ENCODE results near the gene THSD7A.
"Not testable (repeated sequence)": the region's sequence is repeated elsewhere in the genome, so short reads cannot be mapped to it uniquely, and the experiment has no call there.

Gene THSD7A

DNA sequence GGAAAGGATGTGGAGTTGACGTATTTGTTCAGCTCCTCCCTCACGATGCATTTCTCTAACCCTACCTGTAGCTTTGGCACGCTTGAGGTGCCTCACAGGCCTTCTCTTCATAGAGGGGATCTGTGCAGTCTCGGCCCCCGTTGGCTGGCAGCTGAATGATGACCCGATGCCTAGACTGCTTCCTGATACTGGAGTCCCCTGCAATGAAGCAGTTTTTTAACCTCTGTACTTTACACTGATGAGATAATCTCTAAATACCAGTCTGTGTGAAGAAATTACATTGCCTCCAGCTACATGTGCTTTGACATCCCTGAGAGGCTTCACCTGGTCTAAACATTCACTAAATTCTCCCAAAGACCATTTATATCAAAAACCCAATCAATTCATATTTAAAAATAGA is 370.1 kb downstream of the THSD7A start:
- H3K27ac Mint-ChIP-seq: no peak overlapping the region
- no peaks in the 10 kb centered on the region for H3K27me3 Mint-ChIP-seq
- no peaks in the 10 kb centered on the region for H3K4me1 Mint-ChIP-seq (ENCODE audit: low read depth)
- no peak overlapping the region for H3K4me3 Mint-ChIP-seq
- H3K36me3 Mint-ChIP-seq (ENCODE audit: low read depth): no peaks in the 10 kb centered on the region
- no peaks in the 10 kb centered on the region for H3K9me3 Mint-ChIP-seq

DNA sequence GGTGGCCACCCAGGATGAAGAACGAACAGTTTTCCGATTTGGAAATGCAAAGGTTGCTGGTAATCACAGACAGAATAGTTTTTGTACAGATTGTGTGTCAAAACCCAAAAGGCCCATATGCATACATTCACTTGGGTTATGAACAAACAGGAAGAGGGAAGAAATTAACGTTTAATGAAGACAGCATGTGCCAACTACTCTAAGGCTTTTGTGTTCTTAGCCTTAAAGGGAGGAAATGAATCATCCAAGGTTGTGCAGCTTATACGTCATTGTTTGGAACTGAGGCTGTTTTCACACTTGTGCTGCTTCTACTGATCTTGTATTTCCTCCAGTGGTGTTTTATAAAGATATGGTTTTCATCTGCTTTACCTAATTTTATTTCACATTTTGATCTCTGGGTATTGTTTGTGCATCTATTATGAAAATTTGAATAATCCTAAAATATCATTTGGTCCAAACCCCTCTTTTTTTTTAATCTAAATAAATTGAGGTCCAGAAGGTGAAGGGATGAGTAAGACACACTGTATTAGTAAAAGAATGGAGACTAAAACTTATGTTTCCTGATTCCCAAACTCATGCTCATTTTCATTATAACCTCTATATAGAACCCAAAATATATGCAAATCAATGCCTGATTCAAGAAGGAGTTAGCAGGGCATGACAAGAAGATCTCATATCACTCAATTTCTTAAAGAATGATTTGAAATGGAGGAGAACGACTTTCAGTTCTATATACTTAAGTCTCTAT is 373.1 kb downstream of the THSD7A start:
- Mint-ChIP-seq H3K27ac (no peak overlapping the region), H3K27me3 (no peaks in the 10 kb centered on the region), H3K4me3 (no peak overlapping the region), H3K4me1 (ENCODE audit: low read depth) (no peaks in the 10 kb centered on the region), H3K36me3 (ENCODE audit: low read depth) (no peaks in the 10 kb centered on the region), H3K9me3 (no peaks in the 10 kb centered on the region)

DNA sequence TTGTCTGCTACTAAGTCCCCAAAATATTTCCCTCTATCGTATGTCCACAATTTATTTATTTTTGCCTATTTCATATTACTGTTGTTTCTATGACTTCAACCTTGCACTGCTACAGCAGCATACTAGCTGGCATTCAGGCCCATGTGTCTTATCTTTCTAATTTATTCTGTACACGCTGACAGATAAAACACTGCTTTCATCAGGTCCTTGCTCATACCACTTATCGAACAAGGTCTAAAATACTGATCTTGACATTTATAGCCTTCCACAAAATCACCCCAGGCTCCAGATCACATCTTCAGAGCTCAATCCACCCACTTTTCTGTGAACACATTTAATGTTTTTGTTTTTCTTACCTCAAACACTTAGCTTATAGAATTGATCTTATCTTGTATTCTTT is 374.6 kb downstream of the THSD7A start:
- Mint-ChIP-seq H3K9me3 (no peaks in the 10 kb centered on the region), H3K27ac (no peak overlapping the region), H3K4me3 (no peak overlapping the region), H3K36me3 (ENCODE audit: low read depth) (no peaks in the 10 kb centered on the region), H3K4me1 (ENCODE audit: low read depth) (no peaks in the 10 kb centered on the region), H3K27me3 (no peaks in the 10 kb centered on the region)

DNA sequence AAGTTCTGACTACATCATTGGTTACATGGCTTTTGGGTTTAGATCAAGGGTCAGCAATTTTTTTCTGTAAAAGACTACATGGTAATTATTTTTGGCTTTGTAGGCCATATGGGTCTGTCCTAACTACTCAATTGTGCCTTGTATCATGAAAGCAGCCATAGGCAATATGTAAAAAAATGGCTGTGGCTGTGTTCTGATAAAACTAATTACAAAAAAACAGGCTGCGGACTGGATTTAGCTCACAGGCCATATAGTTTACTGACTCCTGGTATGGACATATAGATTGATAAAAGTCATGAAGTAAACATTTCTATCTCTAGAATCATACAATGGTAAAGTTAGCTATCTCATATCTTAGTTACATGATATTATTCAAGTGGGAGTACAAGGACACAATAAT is 375.4 kb downstream of the THSD7A start:
- Mint-ChIP-seq H3K27me3 (no peaks in the 10 kb centered on the region), H3K27ac (no peak overlapping the region), H3K9me3 (no peaks in the 10 kb centered on the region), H3K4me1 (ENCODE audit: low read depth) (no peaks in the 10 kb centered on the region), H3K4me3 (no peak overlapping the region), H3K36me3 (ENCODE audit: low read depth) (no peaks in the 10 kb centered on the region)

DNA sequence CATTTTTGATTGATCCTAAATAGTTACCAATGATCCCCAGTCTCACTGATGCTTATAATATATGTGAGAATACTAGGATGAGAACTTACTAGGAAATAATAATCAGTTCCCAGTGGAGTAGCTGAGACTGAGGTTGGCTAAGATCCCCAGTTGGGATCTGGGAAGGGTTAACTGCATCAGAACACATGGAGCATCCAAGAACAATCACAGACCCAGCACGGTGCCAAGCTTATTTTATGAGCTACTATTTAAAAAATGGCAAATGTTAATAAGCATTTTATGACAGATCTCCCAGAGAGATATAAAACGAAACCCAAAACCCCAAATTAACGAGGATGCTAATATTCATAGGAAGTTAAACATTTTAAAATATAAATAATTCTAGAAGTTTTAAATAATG is 379.5 kb downstream of the THSD7A start:
- Mint-ChIP-seq H3K36me3 (ENCODE audit: low read depth) (no peaks in the 10 kb centered on the region), H3K27me3 (no peaks in the 10 kb centered on the region), H3K4me1 (ENCODE audit: low read depth) (no peaks in the 10 kb centered on the region), H3K9me3 (no peaks in the 10 kb centered on the region), H3K4me3 (no peak overlapping the region), H3K27ac (no peak overlapping the region)

DNA sequence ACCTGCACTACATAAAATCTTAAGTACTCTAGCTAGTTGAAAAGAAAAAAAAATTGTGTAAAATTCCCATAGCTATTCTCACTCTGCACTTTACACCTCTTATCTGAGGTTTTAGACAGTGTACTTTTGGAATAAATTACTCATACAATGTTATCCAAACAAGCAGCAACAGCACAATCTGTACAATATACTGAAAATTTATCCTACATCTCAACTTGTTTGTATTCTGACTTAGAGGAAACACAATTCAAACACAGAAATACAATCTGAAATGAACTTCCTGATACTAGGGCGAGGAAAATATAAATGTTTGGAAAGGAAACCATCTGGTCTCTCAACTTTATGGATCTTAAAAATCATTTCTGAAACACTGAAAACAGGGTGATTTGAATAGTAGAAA is 381.7 kb downstream of the THSD7A start:
- no peak overlapping the region for H3K4me3 Mint-ChIP-seq
- no peak overlapping the region for H3K27ac Mint-ChIP-seq
- H3K4me1 Mint-ChIP-seq (ENCODE audit: low read depth): no peaks in the 10 kb centered on the region
- H3K27me3 Mint-ChIP-seq: no peaks in the 10 kb centered on the region
- H3K36me3 Mint-ChIP-seq (ENCODE audit: low read depth): no peaks in the 10 kb centered on the region
- no peaks in the 10 kb centered on the region for H3K9me3 Mint-ChIP-seq

DNA sequence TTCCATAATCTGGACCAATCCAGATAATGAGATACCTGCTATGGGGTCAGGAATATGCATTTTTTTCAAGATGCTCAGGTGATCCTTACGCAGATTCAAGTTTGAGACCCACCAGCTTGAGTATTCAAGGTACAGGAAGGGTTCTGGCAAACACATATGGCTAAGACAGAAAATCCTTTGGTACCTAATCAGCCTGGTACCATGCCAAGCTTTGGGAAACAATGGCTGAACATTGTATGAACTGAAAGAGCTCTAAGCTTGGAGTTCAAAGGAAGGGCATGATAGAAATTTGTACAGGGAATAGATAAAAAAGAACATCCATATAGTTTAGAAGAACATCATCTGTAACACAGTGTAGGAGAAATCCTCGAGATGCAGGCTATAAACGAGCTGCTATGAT is 382.7 kb downstream of the THSD7A start:
- no peaks in the 10 kb centered on the region for H3K9me3 Mint-ChIP-seq
- no peak overlapping the region for H3K4me3 Mint-ChIP-seq
- no peaks in the 10 kb centered on the region for H3K36me3 Mint-ChIP-seq (ENCODE audit: low read depth)
- H3K4me1 Mint-ChIP-seq (ENCODE audit: low read depth): no peaks in the 10 kb centered on the region
- H3K27ac Mint-ChIP-seq: no peak overlapping the region
- H3K27me3 Mint-ChIP-seq: no peaks in the 10 kb centered on the region

DNA sequence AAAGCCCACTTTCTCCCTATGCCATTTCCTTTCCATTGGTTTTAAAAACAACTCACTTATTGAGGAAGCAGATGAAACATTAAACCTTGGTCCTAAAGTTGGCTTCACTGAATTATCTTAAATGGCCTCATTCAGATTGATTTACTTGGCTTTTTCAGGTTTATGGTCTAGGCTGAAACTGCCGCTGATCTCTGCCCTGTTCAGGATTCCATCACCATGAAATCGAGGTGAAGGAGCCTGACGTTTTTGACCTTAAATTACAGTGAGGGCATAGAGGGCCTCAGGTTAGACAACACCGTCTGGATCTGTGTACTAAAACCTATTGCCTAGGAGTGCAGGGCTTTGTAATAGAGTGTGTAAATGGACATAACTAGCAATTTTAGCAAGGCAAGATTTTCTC is 383.7 kb downstream of the THSD7A start:
- Mint-ChIP-seq H3K9me3 (no peaks in the 10 kb centered on the region), H3K36me3 (ENCODE audit: low read depth) (no peaks in the 10 kb centered on the region), H3K27me3 (no peaks in the 10 kb centered on the region), H3K4me1 (ENCODE audit: low read depth) (no peaks in the 10 kb centered on the region), H3K4me3 (no peak overlapping the region), H3K27ac (no peak overlapping the region)

DNA sequence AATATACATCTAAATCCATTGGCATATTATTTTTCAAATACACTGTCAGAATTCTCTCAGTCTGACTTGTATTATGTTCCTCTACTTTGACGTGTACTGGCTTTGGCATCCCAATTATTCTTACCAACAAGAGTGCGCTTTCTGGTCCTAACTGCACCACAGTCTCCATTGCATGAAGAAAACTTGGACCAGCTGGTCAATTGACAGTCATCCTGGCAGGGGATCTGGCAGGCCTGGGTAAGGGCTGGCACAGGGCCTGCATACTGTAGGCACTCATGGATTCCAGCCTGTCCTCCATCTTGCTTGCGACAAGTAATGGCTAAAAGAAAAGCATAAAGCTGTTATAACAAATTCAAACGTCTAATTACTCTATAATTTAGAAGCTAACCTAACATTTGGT is 384.9 kb downstream of the THSD7A start:
- H3K4me1 Mint-ChIP-seq (ENCODE audit: low read depth): no peaks in the 10 kb centered on the region
- no peaks in the 10 kb centered on the region for H3K9me3 Mint-ChIP-seq
- H3K27ac Mint-ChIP-seq: no peak overlapping the region
- H3K27me3 Mint-ChIP-seq: no peaks in the 10 kb centered on the region
- no peak overlapping the region for H3K4me3 Mint-ChIP-seq
- H3K36me3 Mint-ChIP-seq (ENCODE audit: low read depth): no peaks in the 10 kb centered on the region

DNA sequence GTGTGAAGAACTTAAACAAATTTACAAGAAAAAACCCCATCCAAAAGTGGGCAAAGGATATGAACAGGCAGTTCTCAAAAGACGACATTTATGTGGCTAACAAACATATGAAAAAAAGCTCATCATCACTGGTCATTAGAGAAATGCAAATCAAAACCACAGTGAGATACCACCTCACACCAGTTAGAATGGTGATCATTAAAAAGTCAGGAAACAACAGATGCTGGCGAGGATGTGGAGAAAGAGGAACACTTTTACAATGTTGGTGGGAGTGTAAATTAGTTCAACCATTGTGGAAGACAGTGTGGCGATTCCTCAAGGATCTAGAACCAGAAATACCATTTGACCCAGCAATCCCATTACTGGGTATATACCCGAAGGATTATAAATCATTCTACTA is 388.1 kb downstream of the THSD7A start:
- H3K4me1 Mint-ChIP-seq (ENCODE audit: low read depth); H3K4me3 Mint-ChIP-seq; H3K9me3 Mint-ChIP-seq; H3K36me3 Mint-ChIP-seq (ENCODE audit: low read depth); H3K27me3 Mint-ChIP-seq; H3K27ac Mint-ChIP-seq: not testable (repeated sequence)

DNA sequence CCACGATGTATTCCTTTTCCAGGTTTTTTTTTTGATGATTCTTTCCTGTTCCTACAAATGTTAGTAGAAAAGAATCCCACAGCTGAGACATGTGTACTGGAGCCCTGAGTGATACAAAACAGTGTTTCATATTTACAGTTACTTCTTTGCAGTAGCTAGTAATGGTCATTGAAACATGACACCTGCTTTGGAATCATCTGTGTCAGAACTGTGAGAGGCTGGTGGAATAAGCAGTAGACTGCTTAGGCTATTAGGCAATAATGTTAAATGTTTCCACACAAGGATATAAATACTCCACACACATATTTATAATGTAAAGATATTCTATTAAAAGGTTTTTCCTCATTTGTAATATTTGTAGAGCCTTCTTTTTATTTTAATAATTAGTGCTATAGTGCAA is 394.0 kb downstream of the THSD7A start:
- H3K27me3 Mint-ChIP-seq: no peaks in the 10 kb centered on the region
- no peaks in the 10 kb centered on the region for H3K4me1 Mint-ChIP-seq (ENCODE audit: low read depth)
- no peak overlapping the region for H3K4me3 Mint-ChIP-seq

DNA sequence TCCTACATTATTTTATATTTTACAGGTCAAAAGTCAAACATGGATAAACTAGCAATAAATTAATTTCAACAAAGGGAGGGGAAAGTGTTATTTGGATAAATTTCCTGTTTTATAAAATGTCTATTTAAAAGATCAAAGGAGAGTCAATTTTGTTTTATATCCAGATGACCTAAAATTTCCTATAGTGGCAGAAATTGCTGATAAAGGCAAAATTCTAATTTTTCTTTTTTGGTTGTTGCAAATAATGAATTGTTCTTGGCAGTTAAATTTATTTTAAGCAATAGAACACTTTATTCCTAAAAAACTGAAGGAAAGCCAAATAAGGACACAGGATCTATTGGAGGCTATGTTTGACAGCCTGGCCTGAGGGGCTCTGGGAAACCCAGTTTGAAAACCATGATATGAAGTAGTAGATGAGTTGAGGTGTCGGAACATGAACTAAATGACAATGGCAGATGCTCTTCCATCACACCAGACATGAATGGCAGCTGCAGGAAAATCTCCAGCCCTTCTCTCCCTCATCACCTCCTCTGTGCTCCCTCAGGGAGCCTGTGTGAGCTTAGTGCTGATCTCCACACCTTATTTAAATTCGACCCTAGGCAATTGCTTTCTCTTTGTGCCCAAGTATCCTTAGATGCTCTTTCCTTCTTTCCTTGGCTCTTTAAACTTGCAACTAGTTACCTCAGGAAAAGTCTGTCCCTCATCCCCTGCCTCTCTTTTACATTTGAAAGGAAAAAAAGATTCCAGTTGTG is 395.0 kb downstream of the THSD7A start:
- Mint-ChIP-seq H3K27ac (no peak overlapping the region), H3K4me3 (no peak overlapping the region), H3K4me1 (ENCODE audit: low read depth) (no peaks in the 10 kb centered on the region), H3K36me3 (ENCODE audit: low read depth) (no peaks in the 10 kb centered on the region), H3K27me3 (no peaks in the 10 kb centered on the region), H3K9me3 (no peaks in the 10 kb centered on the region)

More for the DNA sequence above, 394.0 kb downstream of the THSD7A start:
- Mint-ChIP-seq H3K27ac (no peak overlapping the region), H3K9me3 (no peaks in the 10 kb centered on the region), H3K36me3 (ENCODE audit: low read depth) (no peaks in the 10 kb centered on the region)

DNA sequence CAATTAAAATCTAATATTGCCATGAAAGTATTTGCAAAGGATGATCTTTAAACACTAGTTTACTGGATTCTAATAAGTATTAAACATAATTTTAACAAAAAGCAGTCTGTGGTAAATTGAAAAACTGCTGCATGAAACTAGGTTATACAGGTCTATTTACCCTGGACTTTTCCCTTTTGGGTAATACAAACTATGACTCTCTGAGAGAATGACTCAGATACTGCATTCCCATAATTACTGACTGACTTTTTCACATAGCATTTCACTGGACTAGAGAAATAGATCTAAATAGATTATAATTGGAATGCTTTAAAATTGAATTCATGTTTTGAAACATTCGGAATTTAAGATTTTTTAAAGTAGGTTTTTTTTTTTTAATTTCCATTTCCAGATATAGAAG is 395.7 kb downstream of the THSD7A start:
- H3K4me3 Mint-ChIP-seq: no peak overlapping the region
- no peak overlapping the region for H3K27ac Mint-ChIP-seq
- no peaks in the 10 kb centered on the region for H3K36me3 Mint-ChIP-seq (ENCODE audit: low read depth)
- no peaks in the 10 kb centered on the region for H3K4me1 Mint-ChIP-seq (ENCODE audit: low read depth)
- H3K27me3 Mint-ChIP-seq: no peaks in the 10 kb centered on the region
- no peaks in the 10 kb centered on the region for H3K9me3 Mint-ChIP-seq

DNA sequence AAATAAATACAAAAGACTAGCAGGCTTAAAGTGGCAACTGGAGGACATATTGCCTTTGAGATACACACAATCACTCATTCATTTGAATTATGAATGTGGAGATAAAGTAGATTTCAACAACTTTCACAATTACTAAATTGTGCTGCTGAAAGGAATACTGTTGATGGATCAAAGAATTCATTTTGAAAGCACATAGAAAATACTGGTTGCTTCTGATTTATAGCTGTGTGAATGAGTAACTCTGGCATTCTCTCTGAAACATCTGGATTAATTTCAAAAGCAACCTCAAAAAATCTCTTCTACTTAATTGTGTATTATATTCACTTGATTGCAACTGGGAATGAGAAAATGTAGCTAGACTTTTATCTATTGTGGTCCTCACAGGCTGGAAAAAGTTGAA is 397.6 kb downstream of the THSD7A start:
- Mint-ChIP-seq H3K27me3 (no peaks in the 10 kb centered on the region), H3K9me3 (no peaks in the 10 kb centered on the region), H3K4me1 (ENCODE audit: low read depth) (no peaks in the 10 kb centered on the region), H3K4me3 (no peak overlapping the region), H3K36me3 (ENCODE audit: low read depth) (no peaks in the 10 kb centered on the region), H3K27ac (no peak overlapping the region)

DNA sequence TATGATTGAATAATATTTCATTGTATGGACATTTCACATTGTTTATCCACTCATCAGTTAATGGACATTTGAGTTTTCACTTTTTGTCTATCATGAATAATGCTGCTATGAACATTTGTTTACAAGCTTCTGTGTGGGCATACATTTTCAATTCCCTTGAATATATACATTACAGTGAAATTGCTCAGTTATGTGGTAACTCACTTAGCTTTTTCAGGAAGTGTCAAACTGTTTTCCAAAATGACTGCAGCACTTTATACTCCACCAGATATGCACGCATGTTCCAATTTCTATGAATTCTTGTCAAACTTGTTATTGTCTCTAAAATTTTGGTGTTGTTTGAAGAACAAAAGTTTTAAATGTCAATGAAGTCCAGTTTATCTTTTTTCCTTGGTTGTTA is 401.2 kb downstream of the THSD7A start:
- H3K27ac Mint-ChIP-seq: no peak overlapping the region
- H3K36me3 Mint-ChIP-seq (ENCODE audit: low read depth): no peaks in the 10 kb centered on the region
- no peaks in the 10 kb centered on the region for H3K27me3 Mint-ChIP-seq
- H3K4me3 Mint-ChIP-seq: no peak overlapping the region
- H3K9me3 Mint-ChIP-seq: no peaks in the 10 kb centered on the region
- H3K4me1 Mint-ChIP-seq (ENCODE audit: low read depth): no peaks in the 10 kb centered on the region

DNA sequence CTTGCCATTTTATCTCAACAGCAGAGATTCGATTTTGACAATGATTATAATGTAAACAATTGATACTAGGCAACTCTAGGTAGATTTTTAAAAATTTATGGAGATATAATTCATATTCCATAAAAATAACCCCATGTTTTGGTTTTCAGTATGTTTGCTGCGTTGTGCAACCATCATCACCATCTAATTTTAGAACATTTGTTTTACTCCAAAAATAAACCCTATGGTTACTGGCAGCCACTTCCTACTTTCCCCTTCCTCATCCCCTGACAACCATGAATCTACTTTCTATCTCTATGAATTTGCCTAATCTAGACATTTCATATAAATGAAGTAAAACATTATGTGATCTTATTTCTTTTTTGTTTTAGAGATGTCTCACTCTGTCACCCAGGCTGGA is 401.9 kb downstream of the THSD7A start:
- H3K27ac Mint-ChIP-seq: no peak overlapping the region
- H3K4me3 Mint-ChIP-seq: no peak overlapping the region

More for the DNA sequence above, 401.9 kb downstream of the THSD7A start:
- Mint-ChIP-seq H3K9me3 (no peaks in the 10 kb centered on the region), H3K36me3 (ENCODE audit: low read depth) (no peaks in the 10 kb centered on the region), H3K27me3 (no peaks in the 10 kb centered on the region), H3K4me1 (ENCODE audit: low read depth) (no peaks in the 10 kb centered on the region)

Measured in stimulated activated naive CD8-positive, alpha-beta T cell treated with anti-CD3 and anti-CD28 coated beads, Interleukin-15, Interleukin-2, amounts not matched to agents 100 ng/mL and 50 ng/mL, for 24 hours (primary cell).